Lower lobe of right lung (tissue), 2 donors: ENCODE measurements around the gene RAB11FIP2. TPM values are rescaled to one million over a fixed set of nuclear protein-coding genes. Genes with fewer than 3 reads are reported as not detected.
A peak's percentile ranks its signal among the peaks of the same experiment; 100 is the strongest.

ENCODE experiments used
- ATAC-seq, 2 donors: fragments of 200-7000 bp; cut with Tn5 transposase; one replicate each; pipeline ENCODE4 v1.9.1; 2020 to 2022; ENCODE audit warnings: mild to moderate bottlenecking in 2 of 2, moderate library complexity in 2 of 2
- DNase-seq: peaks from one replicate; pipeline ENCODE4 v3.0.0-alpha.2; 2020
- H3K27ac ChIP-seq: fragments of 200-600 bp; one replicate; pipeline ENCODE4 v1.8.0; 2022
- H3K27me3 ChIP-seq: fragments of 200-600 bp; one replicate; pipeline ENCODE4 v1.8.0; 2022; ENCODE audit warnings: low read depth
- H3K36me3 ChIP-seq: fragments of 200-600 bp; one replicate; pipeline ENCODE4 v1.8.0; 2022; ENCODE audit warnings: mild to moderate bottlenecking
- H3K4me1 ChIP-seq: fragments of 200-600 bp; one replicate; pipeline ENCODE4 v1.8.0; 2022
- H3K4me3 ChIP-seq: fragments of 200-600 bp; one replicate; pipeline ENCODE4 v1.8.0; 2022; ENCODE audit warnings: mild to moderate bottlenecking
- H3K9me3 ChIP-seq: fragments of 200-600 bp; one replicate; pipeline ENCODE4 v1.8.0; 2022
- CTCF ChIP-seq: fragments of 200-600 bp; IDR thresholded peaks from one replicate; pipeline ENCODE4 v1.8.0; 2022; ENCODE audit warnings: antibody characterized with exemption, mild to moderate bottlenecking
- intact Hi-C: fragments of 100-400 bp; cut with DNase I; formaldehyde crosslinking; loops from one replicate; pipeline ENCODE4 v1.11.0; 2022
- total RNA-seq: library from RNA; stranded (reverse); fragmentation: NEBNext Ultra II Directional; extraction: Animal tissue kit (Norgen Biotek cat#: 25700); gene quantifications from one replicate; pipeline ENCODE4 v1.2.1, GENCODE V29; 2021
- donor health status: DM: no; HTN: yes; CAD: no; lungs with severe emphysema.

RAB11FIP2 gene
- total RNA-seq, 1 donor from 2014 or later: 31.0 TPM

GRCh38 chr10:118027397-118027796, 19.3 kb downstream of the RAB11FIP2 start:
- ATAC-seq: no peak
- no peak for DNase-seq

GRCh38 chr10:118026936-118027335, 19.8 kb downstream of the RAB11FIP2 start:
- Histone ChIP-seq H3K27ac (no peak overlapping the region), H3K9me3 (no peaks in the 10 kb centered on the region), H3K4me1 (no peaks in the 10 kb centered on the region), H3K36me3 (no peaks in the 10 kb centered on the region), H3K4me3 (no peak overlapping the region), H3K27me3 (no peaks in the 10 kb centered on the region)
- no peak for DNase-seq
- ATAC-seq: no peak
- TF ChIP-seq CTCF: no peak
- intact Hi-C loops: no loop called here

More at GRCh38 chr10:118027397-118027796, 19.3 kb downstream of the RAB11FIP2 start:
- H3K36me3 ChIP-seq: no peaks in the 10 kb centered on the region
- no peak overlapping the region for H3K4me3 ChIP-seq
- intact Hi-C loops: no loop called here
- no peak overlapping the region for H3K27ac ChIP-seq
- no peaks in the 10 kb centered on the region for H3K27me3 ChIP-seq
- H3K9me3 ChIP-seq: no peaks in the 10 kb centered on the region
- H3K4me1 ChIP-seq: no peaks in the 10 kb centered on the region
- no peak for TF ChIP-seq CTCF

GRCh38 chr10:118020365-118020764, 26.4 kb downstream of the RAB11FIP2 start:
- H3K27me3 ChIP-seq: no peaks in the 10 kb centered on the region
- DNase-seq (no peak), ATAC-seq (no peak)
- TF ChIP-seq CTCF: no peak
- H3K9me3 ChIP-seq: no peaks in the 10 kb centered on the region
- H3K27ac ChIP-seq: no peak overlapping the region
- H3K4me3 ChIP-seq: no peak overlapping the region
- intact Hi-C loops: no loop called here
- H3K4me1 ChIP-seq: no peaks in the 10 kb centered on the region
- no peaks in the 10 kb centered on the region for H3K36me3 ChIP-seq

GRCh38 chr10:118017850-118018249, 28.9 kb downstream of the RAB11FIP2 start:
- Histone ChIP-seq H3K27me3 (no peaks in the 10 kb centered on the region), H3K27ac (no peak overlapping the region), H3K4me1 (no peaks in the 10 kb centered on the region), H3K4me3 (no peak overlapping the region), H3K36me3 (no peaks in the 10 kb centered on the region), H3K9me3 (no peaks in the 10 kb centered on the region)
- DNase-seq (peak; percentile 36), ATAC-seq (peak; percentile 90 to 93)
- TF ChIP-seq CTCF: no peak
- intact Hi-C loops: no loop called here

- H3K9me3 ChIP-seq: no peaks in the 10 kb centered on the region
- intact Hi-C loops: no loop called here
- no peaks in the 10 kb centered on the region for H3K4me1 ChIP-seq
- TF ChIP-seq CTCF: no peak
- H3K4me3 ChIP-seq: no peak overlapping the region
- DNase-seq: no peak
- H3K27ac ChIP-seq: no peak overlapping the region
- H3K36me3 ChIP-seq: no peaks in the 10 kb centered on the region
- H3K27me3 ChIP-seq: no peaks in the 10 kb centered on the region
- ATAC-seq: no peak
These were observed 29.5 kb downstream of the RAB11FIP2 start for GRCh38 chr10:118017071-118017740.
